GM12874 (cell line): ENCODE measurements around the gene CARD11.

Experiments used
- CTCF ChIP-seq: IDR thresholded peaks from 2 replicates; pipeline ENCODE4 v1.5.1; 2011; ENCODE audit warnings: low read depth, mild to moderate bottlenecking, control low read depth, low read length, moderate library complexity; ENCODE audit not compliant: insufficient read depth

CARD11 gene

DNA sequence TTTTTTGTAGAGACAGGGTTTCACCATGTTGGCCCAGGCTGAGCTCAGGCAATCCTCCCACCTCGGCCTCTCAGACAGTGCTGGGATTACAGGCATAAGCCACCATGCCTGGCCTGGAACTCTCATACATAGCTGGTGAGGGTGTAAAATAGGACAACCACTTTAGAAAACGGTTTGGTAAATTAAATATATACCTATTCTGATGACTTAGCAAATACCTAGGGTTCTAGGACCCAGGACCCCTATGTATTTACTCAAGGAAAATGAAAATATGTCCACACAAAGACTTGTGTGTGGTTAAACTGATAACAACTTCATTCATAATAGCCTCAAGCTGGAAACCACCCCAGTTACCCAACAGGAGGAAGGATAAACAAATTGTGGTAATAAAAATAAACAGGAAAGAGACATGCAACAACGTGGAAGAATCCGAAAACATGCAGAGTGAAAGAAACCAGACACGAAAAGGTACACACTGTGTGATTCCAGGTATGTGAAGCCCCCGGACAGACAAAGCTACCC, 52.7 kb downstream of the CARD11 start:
- no peak for TF ChIP-seq CTCF

GRCh38 chr7:2986561-2986960, 57.1 kb downstream of the CARD11 start:
- no peak for TF ChIP-seq CTCF

DNA sequence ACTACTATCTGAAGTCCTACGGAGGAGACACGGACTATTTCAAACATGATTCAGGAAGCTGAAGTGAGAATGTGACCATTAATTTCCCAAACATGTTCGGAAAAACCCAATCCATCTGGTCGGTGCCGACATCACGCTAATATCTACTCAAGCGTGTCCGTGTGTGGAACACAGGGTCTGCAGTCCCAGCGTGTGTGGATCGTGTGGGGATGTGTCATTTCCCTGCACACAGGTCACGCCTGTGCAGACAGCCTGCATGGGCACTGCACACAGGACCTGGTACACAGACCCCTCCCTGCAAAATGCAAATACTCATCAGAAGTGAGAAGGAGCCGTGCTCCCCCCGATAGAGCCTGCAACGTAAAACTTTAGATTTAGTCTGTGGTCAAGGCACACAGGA, 57.8 kb downstream of the CARD11 start:
- TF ChIP-seq CTCF, result no peak

GRCh38 chr7:2984091-2984490, 59.6 kb downstream of the CARD11 start:
- no peak for TF ChIP-seq CTCF

DNA sequence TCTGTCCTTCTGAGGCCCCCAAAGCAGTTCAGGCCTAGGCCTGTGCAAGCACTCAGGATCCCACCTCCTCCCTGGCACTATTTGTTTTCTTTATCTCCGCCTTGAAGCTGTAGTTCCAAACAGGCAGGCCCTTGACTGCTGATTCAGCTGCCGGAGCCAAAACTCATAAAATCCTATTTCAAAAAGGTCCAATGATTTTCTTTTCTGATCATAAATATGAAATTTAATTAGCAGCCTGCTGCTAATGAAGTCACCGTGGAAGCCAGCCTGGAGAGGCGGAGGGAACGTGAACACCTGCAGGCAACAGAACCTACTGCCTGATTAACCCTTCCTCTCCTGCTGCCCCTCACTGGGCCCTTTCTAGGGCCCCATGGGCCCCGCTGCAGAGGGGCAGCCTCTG, 60.1 kb downstream of the CARD11 start:
- TF ChIP-seq CTCF, result no peak

DNA sequence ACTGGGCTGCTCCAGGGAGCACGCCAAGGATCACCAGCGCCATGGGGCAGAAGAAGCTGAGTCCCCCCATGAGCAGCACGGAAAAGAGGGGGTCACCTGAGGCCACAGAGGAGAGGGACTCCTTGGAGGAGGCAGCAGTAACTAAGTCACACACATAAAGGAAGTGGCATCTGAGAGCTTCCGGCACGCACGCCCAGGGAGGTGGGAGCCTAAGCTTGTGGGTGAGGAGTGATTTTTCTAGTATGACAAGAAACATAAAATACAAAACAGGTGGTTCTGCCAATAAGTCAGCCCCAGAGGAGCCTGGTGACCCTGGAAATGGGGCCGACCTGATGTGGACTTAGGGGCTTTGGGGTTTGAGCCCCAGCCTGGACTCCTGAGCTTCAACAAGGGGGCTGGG, 60.8 kb downstream of the CARD11 start:
- no peak for TF ChIP-seq CTCF

GRCh38 chr7:2982401-2982800, 61.3 kb downstream of the CARD11 start:
- no peak for TF ChIP-seq CTCF

DNA sequence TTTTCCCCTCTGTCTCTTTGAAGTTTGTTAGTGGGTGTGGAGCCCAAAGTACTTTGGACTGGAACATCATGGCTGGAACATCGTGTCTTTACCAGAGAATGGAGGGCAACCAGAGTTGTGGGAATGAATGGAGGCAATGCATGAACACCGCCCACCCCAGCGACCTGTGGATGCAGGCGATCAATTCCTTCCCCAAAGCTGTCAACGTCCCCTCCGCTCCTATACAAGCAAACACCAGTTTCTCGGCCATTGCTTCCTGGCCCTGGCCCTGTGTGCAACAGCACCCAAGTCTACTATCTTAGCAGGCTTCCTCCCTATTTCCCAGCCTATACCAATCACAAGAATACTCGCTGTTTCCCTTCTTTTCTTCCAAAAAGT, 62.6 kb downstream of the CARD11 start:
- TF ChIP-seq CTCF, result no peak
